ENCODE measurements around the gene CLCN1. TPM values are rescaled to one million over a fixed set of nuclear protein-coding genes. Genes with fewer than 3 reads are reported as not detected.

CLCN1 gene
- total RNA-seq, 2 donors from 2014 or later, result not detected

DNA sequence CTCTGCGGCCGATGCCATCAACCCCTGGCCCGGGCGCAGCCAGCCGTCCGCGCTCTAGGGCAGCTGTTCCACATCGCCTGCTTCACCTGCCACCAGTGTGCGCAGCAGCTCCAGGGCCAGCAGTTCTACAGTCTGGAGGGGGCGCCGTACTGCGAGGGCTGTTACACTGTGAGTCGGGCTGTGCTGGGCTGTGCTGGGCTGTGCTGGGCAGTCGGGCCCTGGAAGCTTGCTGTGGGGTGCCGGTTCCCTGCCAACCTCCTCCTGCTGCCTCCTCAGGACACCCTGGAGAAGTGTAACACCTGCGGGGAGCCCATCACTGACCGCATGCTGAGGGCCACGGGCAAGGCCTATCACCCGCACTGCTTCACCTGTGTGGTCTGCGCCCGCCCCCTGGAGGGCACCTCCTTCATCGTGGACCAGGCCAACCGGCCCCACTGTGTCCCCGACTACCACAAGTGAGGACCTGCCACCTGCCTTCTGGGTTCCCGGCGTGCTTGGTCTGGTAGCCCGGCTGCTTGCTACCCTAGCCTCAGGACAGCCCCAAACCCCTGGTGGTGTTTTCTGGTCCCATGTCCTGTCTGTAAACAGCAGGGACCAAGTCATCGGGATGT lies 72.7 kb downstream of the CLCN1 start:
- Histone ChIP-seq H3K9me3 (no peaks in the 10 kb centered on the region), H3K4me3 (no peak overlapping the region), H3K27ac (no peak overlapping the region), H3K27me3 (no peaks in the 10 kb centered on the region), H3K4me1 (peaks cover 45% of the 10 kb centered on the region), H3K36me3 (replicated peaks in 1 of 2; ENCODE audit: insufficient read depth in 1 of 2, low read depth in 2 of 2) (peaks cover 0 to 3% of the 10 kb centered on the region in 2 donors)
- DNase-seq (no peak), ATAC-seq (no peak)
- TF ChIP-seq POLR2A (IDR thresholded peaks at IDR 0.05), result no peak
- TF ChIP-seq, protein P1, sequence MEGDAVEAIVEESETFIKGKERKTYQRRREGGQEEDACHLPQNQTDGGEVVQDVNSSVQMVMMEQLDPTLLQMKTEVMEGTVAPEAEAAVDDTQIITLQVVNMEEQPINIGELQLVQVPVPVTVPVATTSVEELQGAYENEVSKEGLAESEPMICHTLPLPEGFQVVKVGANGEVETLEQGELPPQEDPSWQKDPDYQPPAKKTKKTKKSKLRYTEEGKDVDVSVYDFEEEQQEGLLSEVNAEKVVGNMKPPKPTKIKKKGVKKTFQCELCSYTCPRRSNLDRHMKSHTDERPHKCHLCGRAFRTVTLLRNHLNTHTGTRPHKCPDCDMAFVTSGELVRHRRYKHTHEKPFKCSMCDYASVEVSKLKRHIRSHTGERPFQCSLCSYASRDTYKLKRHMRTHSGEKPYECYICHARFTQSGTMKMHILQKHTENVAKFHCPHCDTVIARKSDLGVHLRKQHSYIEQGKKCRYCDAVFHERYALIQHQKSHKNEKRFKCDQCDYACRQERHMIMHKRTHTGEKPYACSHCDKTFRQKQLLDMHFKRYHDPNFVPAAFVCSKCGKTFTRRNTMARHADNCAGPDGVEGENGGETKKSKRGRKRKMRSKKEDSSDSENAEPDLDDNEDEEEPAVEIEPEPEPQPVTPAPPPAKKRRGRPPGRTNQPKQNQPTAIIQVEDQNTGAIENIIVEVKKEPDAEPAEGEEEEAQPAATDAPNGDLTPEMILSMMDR (IDR thresholded peaks at IDR 0.05), result no peak
- intact Hi-C loops (cut with DNase I), result no loop called here
- WGBS, 2 donors, result 93 to 96% methylated on average over 9 to 23 of the region's 28 CpGs

DNA sequence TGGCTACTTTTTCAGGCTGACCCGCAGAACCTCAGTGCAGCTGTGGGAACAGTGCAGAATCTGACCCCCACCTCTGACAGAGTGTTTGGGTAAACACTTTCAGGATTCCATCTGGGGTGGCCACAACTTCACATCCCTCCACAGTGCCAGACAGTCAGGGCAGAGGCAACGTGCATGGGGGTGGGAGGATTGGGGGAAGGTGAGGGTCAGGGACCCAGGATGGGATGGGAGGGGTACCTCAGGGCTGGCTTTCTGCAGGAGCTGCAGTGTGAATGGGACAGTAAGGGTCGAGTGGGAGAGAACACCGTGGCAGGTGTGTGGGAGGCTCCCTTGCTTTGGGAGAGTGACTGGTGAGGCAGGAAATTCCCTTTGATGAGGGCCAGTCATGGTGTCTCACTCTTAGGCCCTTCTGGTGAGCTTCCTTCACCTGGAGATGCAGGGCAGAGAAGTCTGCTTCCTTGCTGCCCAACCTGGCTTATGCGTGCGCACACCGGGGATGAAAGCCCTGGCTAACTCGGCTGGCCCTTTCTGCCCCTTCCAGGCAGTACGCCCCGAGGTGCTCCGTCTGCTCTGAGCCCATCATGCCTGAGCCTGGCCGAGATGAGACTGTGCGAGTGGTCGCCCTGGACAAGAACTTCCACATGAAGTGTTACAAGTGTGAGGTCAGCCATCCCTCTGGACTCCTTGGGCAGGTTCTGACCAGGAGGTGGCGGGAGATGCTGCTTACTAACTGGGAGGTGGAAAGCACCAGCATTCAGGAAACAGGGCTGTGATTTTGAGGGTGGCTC lies 73.6 kb downstream of the CLCN1 start:
- Histone ChIP-seq H3K27me3 (no peaks in the 10 kb centered on the region), H3K4me1 (peaks cover 48% of the 10 kb centered on the region), H3K9me3 (no peaks in the 10 kb centered on the region), H3K36me3 (replicated peaks in 1 of 2; ENCODE audit: insufficient read depth in 1 of 2, low read depth in 2 of 2) (peaks cover 0 to 3% of the 10 kb centered on the region in 2 donors), H3K4me3 (no peak overlapping the region), H3K27ac (no peak overlapping the region)
- DNase-seq, result no peak
- WGBS, 2 donors, result 86 to 87% methylated on average over 11 to 15 of the region's 15 CpGs
- intact Hi-C loops (cut with DNase I), result no loop called here
- TF ChIP-seq, protein P1 (IDR thresholded peaks at IDR 0.05), result no peak
- TF ChIP-seq POLR2A (IDR thresholded peaks at IDR 0.05), result no peak
- no peak for ATAC-seq

DNA sequence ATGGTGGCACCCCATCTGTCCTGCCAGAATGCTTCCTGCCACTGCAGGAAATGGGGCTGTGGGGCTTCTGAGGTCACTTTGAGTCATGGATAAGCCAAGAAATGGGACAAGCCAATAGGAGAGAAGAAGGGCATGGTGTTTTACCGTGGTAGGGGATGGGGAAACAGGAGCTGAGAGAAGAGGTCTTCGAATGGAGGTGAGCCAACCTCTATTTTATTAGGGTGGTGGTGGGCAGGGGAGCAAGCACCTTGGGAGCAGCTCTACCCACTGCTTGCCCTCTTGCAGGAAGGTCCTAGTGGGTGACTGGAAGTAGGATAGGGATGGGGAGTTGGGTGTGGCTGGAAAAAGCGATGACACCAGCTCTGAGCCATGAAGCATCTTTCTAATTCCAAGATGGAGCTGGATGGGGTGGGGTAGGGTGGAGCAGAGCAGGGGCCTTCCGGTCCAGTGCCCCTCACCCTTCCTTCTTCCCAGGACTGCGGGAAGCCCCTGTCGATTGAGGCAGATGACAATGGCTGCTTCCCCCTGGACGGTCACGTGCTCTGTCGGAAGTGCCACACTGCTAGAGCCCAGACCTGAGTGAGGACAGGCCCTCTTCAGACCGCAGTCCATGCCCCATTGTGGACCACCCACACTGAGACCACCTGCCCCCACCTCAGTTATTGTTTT lies 74.3 kb downstream of the CLCN1 start:
- no peak for ATAC-seq
- Histone ChIP-seq H3K4me1 (peaks cover 43% of the 10 kb centered on the region), H3K27me3 (no peaks in the 10 kb centered on the region), H3K36me3 (replicated peaks in 1 of 2; ENCODE audit: insufficient read depth in 1 of 2, low read depth in 2 of 2) (peaks cover 0 to 3% of the 10 kb centered on the region in 2 donors), H3K4me3 (no peak overlapping the region), H3K9me3 (no peaks in the 10 kb centered on the region), H3K27ac (peak overlapping the region in 2 of 4 donors; percentile 80 to 84)
- DNase-seq, result no peak
- intact Hi-C loops (cut with DNase I), result no loop called here
- 85 to 90% methylated on average over 10 of the region's 10 CpGs for WGBS, 2 donors
- no peak for TF ChIP-seq POLR2A (IDR thresholded peaks at IDR 0.05)
- TF ChIP-seq, protein P1 (IDR thresholded peaks at IDR 0.05), result no peak

DNA sequence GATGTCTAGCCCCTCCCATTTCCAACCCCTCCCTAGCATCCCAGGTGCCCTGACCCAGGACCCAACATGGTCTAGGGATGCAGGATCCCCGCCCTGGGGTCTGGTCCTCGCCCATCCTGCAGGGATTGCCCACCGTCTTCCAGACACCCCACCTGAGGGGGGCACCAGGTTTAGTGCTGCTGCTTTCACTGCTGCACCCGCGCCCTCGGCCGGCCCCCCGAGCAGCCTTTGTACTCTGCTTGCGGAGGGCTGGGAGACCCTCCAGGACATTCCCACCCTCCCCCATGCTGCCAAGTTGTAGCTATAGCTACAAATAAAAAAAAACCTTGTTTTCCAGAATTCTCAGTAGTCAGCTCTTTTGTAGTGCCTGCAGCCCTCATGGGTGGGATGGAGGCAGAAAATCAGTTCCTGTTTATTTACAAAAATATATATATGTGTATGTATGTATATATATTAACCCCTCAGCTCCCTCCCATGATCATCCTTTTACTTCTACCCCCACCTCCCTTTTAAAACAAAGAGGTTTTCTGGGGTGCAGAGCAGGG lies 74.9 kb downstream of the CLCN1 start:
- H3K4me1 ChIP-seq, result peaks cover 41% of the 10 kb centered on the region

More for the DNA sequence above, 74.9 kb downstream of the CLCN1 start:
- peak overlapping the region in 3 of 4 donors; percentile 76 to 84 (median 80) for H3K27ac ChIP-seq
- DNase-seq (no peak), ATAC-seq (no peak)
- no peaks in the 10 kb centered on the region for H3K9me3 ChIP-seq
- TF ChIP-seq, protein P1 (IDR thresholded peaks at IDR 0.05), result no peak
- no peak for TF ChIP-seq POLR2A (IDR thresholded peaks at IDR 0.05)
- 93 to 94% methylated on average over 9 of the region's 9 CpGs for WGBS, 2 donors
- no peak overlapping the region for H3K4me3 ChIP-seq
- intact Hi-C loops (cut with DNase I), result no loop called here
- no peaks in the 10 kb centered on the region for H3K27me3 ChIP-seq
- H3K36me3 ChIP-seq (replicated peaks in 1 of 2; ENCODE audit: insufficient read depth in 1 of 2, low read depth in 2 of 2), result peaks cover 0 to 3% of the 10 kb centered on the region in 2 donors
